Measurements from ENCODE around the gene SSBP2. TPM values are rescaled to one million over a fixed set of nuclear protein-coding genes. Genes with fewer than 3 reads are reported as not detected.

Gene SSBP2
- total RNA-seq, 1 experiment from 2014 or later: 5.2 TPM

- Histone ChIP-seq H3K9ac (ENCODE audit: low read length) (no peak overlapping the region), H3K9me2 (ENCODE audit: insufficient read depth) (no peaks in the 10 kb centered on the region), H3K4me3 (replicated peaks in 1 of 2; ENCODE audit: low read depth in 1 of 2, low read length in 2 of 2) (no peak overlapping the region), H3K4me2 (ENCODE audit: low read length) (no peak overlapping the region), H3K36me3 (ENCODE audit: control insufficient read depth in 1 of 2, insufficient read depth in 2 of 2, low read length in 2 of 2) (no peaks in the 10 kb centered on the region), H3K79me2 (ENCODE audit: insufficient read depth, low read length) (no peaks in the 10 kb centered on the region), H3K27ac (ENCODE audit: low read depth, low read length) (no peak overlapping the region), H3K4me1 (ENCODE audit: control insufficient read depth in 1 of 2, insufficient read depth in 2 of 2, low read length in 2 of 2) (no peaks in the 10 kb centered on the region), H4K20me1 (ENCODE audit: insufficient read depth) (no peaks in the 10 kb centered on the region), H2AFZ (ENCODE audit: low read depth, low read length, poor library complexity, severe bottlenecking) (no peak overlapping the region), H3K27me3 (ENCODE audit: insufficient read depth, low read length) (no peaks in the 10 kb centered on the region), H3K9me3 (ENCODE audit: control insufficient read depth in 1 of 2, insufficient read depth in 1 of 2, low read depth in 1 of 2, low read length in 2 of 2) (no peaks in the 10 kb centered on the region)
- ATAC-seq (no peak), DNase-seq (ENCODE audit: low read depth, low spot score) (no peak)
- ChIA-PET RAD21 (ENCODE audit: low non-redundant PET in 1 of 2, low total read pairs in 2 of 2, uncharacterized antibody in 2 of 2, unreplicated experiment in 2 of 2) (no interaction called here), CTCF (interaction anchor here (0.6 kb wide), 1 partner anchor 404 kb away, joined by 3 read pairs; no protein-coding TSS in a partner anchor), POLR2A (no interaction called here)
- intact Hi-C loops (cut with micrococcal nuclease): no loop called here
- no TSS peak for BruUV-seq (replicated peaks)
- TF ChIP-seq EZH2 (IDR thresholded peaks at IDR 0.05) (no peak), EZH2phosphoT487 (IDR thresholded peaks at IDR 0.05; ENCODE audit: borderline replicate concordance) (no peak), JUND (IDR thresholded peaks at IDR 0.05) (no peak), RAD21 (IDR thresholded peaks at IDR 0.05; ENCODE audit: low read depth) (no peak), SP1 (IDR thresholded peaks at IDR 0.05; ENCODE audit: low read depth) (no peak), ZBTB33 (IDR thresholded peaks at IDR 0.05; ENCODE audit: extremely low read depth, insufficient replicate concordance, low read length) (no peak), REST (IDR thresholded peaks at IDR 0.05; ENCODE audit: low read depth) (no peak), SRF (IDR thresholded peaks at IDR 0.05; ENCODE audit: low read depth) (no peak), ELF1 (IDR thresholded peaks at IDR 0.05; ENCODE audit: borderline replicate concordance, low read depth) (no peak), CTCF (IDR thresholded peaks at IDR 0.05 in 2 of 3, conservative IDR thresholded peaks at IDR 0.05 in 1 of 3; ENCODE audit: borderline replicate concordance in 1 of 3, insufficient read depth in 1 of 3, low read depth in 2 of 3, low read length in 2 of 3) (no peak), TCF7L2 (IDR thresholded peaks at IDR 0.05; ENCODE audit: borderline replicate concordance, extremely low read depth, insufficient read depth, insufficient read length) (no peak), ZFX (IDR thresholded peaks at IDR 0.05) (no peak), ATF3 (IDR thresholded peaks at IDR 0.05) (no peak), FOSL1 (IDR thresholded peaks at IDR 0.05; ENCODE audit: low read depth) (no peak), CBX3 (IDR thresholded peaks at IDR 0.05; ENCODE audit: low read depth) (no peak), EGR1 (IDR thresholded peaks at IDR 0.05; ENCODE audit: low read depth) (no peak), POLR2AphosphoS5 (IDR thresholded peaks at IDR 0.05; ENCODE audit: low read depth, low read length) (no peak)
Observed at GRCh38 chr5:81761270-81761669, 10.4 kb upstream of the SSBP2 start.

Data from HCT116 (cell line).